Measurements from ENCODE around the gene MTAP. TPM values are rescaled to one million over a fixed set of nuclear protein-coding genes. Genes with fewer than 3 reads are reported as not detected.

Gene MTAP
- total RNA-seq, 1 experiment from 2014 or later: 102 TPM

DNA sequence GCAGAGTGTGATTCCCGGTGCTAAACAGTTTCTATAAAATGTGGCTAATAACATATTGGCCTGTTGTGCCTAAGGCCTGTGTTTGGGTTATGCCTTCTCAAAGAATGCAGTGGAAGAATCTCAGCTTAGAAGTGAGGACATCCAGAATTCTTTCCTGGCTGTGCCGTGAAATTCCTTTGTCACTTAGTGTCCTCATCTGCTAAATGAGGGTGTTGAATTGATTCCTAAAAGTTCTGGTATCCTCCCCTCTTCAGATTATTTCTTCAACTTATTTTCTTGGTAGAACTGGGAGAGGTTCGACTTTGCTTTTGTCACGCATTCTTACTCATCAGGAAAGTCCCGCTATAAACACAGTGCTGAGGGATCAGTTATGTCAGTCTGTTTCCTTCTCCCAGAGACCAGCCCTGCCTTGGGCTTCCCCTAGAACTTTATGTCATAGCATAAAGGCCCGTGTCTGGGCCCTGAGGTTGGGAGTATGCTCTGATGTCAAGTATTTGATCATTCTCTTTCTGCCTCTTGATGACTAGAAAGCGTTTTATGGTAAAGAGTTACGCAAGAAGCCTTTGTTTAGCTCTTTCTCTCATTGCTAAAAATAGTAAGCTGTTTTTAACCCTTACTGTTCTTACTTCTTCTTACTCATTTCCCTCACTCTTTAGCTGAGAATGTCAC is 29.5 kb downstream of the MTAP start:
- Mint-ChIP-seq H3K27me3 (ENCODE audit: low read depth) (no peaks in the 10 kb centered on the region), H3K27ac (peak overlapping the region in 1 of 3 experiments; percentile 35; a peak in 2 of 7 replicates), H3K4me3 (no peak overlapping the region), H3K4me1 (no peaks in the 10 kb centered on the region), H3K36me3 (ENCODE audit: insufficient read depth in 1 of 3, low read depth in 3 of 3) (peaks cover 61 to 94% (median 83%) of the 10 kb centered on the region in 3 experiments), H3K9me3 (no peaks in the 10 kb centered on the region)
- Histone ChIP-seq H4K91ac (ENCODE audit: insufficient read length, low read depth, low read length) (no peak overlapping the region), H2BK5ac (ENCODE audit: insufficient read length, low read length) (no peak overlapping the region), H2BK20ac (ENCODE audit: low read depth, low read length, poor library complexity, severe bottlenecking) (no peak overlapping the region), H2AFZ (ENCODE audit: low read length) (no peak overlapping the region), H2BK12ac (ENCODE audit: insufficient read length, low read depth, low read length) (no peak overlapping the region), H3K4me2 (ENCODE audit: insufficient read depth, insufficient read length, low read length) (no peak overlapping the region), H3K79me1 (ENCODE audit: insufficient read depth, low read depth, low read length, poor library complexity, severe bottlenecking) (peaks cover 10% of the 10 kb centered on the region), H3K23me2 (ENCODE audit: insufficient read length, low read depth, low read length, poor library complexity, severe bottlenecking) (no peaks in the 10 kb centered on the region), H4K5ac (ENCODE audit: insufficient read length, low read depth, low read length) (no peak overlapping the region), H2BK120ac (ENCODE audit: low read depth, low read length, poor library complexity, severe bottlenecking) (no peak overlapping the region), H3K79me2 (ENCODE audit: insufficient read depth, low read length) (peaks cover 6% of the 10 kb centered on the region; the same call in 1 of the 2 replicates), H3K23ac (ENCODE audit: insufficient read length, low read depth, low read length) (no peak overlapping the region), H3K9ac (ENCODE audit: extremely low read depth, insufficient read length, low read length) (no peak overlapping the region), H4K20me1 (ENCODE audit: control insufficient read depth, insufficient read depth, insufficient read length) (no peaks in the 10 kb centered on the region), H4K8ac (replicated peaks; ENCODE audit: insufficient read length, low read depth, low read length) (no peak overlapping the region), H2AK5ac (ENCODE audit: insufficient read length, low read length) (no peak overlapping the region), H3K27me3 (ENCODE audit: insufficient read depth, low read length) (no peaks in the 10 kb centered on the region), H2BK15ac (ENCODE audit: low read depth, low read length) (no peak overlapping the region), H3T11ph (ENCODE audit: low read length) (no peak overlapping the region), H3K27ac (ENCODE audit: insufficient read length, low read depth, low read length) (no peak overlapping the region), H3K56ac (ENCODE audit: insufficient read length, low read depth, low read length) (no peak overlapping the region), H3K18ac (ENCODE audit: insufficient read length, low read depth, low read length) (no peak overlapping the region), H3K4ac (ENCODE audit: low read depth, low read length) (no peak overlapping the region), H3K14ac (ENCODE audit: insufficient read depth, low read length) (no peak overlapping the region), H3K9me3 (ENCODE audit: control insufficient read depth, low read depth, low read length) (no peaks in the 10 kb centered on the region), H3K4me1 (ENCODE audit: insufficient read depth, low read length) (no peaks in the 10 kb centered on the region; the same call in 1 of the 2 replicates)
- no peak for DNase-seq
- no CpG with 5 or more reads among the region's 8 CpGs for WGBS (ENCODE audit: extremely low coverage, insufficient read length, low lambda C conversion rate)
- TF ChIP-seq, protein P1, sequence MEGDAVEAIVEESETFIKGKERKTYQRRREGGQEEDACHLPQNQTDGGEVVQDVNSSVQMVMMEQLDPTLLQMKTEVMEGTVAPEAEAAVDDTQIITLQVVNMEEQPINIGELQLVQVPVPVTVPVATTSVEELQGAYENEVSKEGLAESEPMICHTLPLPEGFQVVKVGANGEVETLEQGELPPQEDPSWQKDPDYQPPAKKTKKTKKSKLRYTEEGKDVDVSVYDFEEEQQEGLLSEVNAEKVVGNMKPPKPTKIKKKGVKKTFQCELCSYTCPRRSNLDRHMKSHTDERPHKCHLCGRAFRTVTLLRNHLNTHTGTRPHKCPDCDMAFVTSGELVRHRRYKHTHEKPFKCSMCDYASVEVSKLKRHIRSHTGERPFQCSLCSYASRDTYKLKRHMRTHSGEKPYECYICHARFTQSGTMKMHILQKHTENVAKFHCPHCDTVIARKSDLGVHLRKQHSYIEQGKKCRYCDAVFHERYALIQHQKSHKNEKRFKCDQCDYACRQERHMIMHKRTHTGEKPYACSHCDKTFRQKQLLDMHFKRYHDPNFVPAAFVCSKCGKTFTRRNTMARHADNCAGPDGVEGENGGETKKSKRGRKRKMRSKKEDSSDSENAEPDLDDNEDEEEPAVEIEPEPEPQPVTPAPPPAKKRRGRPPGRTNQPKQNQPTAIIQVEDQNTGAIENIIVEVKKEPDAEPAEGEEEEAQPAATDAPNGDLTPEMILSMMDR (conservative IDR thresholded peaks at IDR 0.05): no peak

All from H9 (cell line).